CD4-positive, alpha-beta T cell treated with Interleukin-12 subunit alpha and Interleukin-12 subunit beta, for 1 hour (primary cell): ENCODE measurements around the gene ATP2A2.
A peak's percentile ranks its signal among the peaks of the same experiment; 100 is the strongest.
"Not testable (repeated sequence)": the region's sequence is repeated elsewhere in the genome, so short reads cannot be mapped to it uniquely, and the experiment has no call there.

Experiments
- DNase-seq: peaks from one replicate; pipeline ENCODE4 v3.0.0-alpha.2; 2020

The ATP2A2 gene

GRCh38 chr12:110280779-110281548 lies at the start of gene ATP2A2:
TSS of gene ATP2A2 (plus strand) at chr12:110281247. CDS start at chr12:110281790, 543 bp downstream.
- DNase-seq, result peak; percentile 94

- no peak for DNase-seq
These were observed 47.7 kb upstream of the ATP2A2 start for GRCh38 chr12:110233212-110233903.

GRCh38 chr12:110234331-110234751 lies 46.7 kb upstream of the ATP2A2 start:
- DNase-seq, result no peak

- no peak for DNase-seq
These were observed 46.3 kb upstream of the ATP2A2 start for GRCh38 chr12:110234755-110235154.

GRCh38 chr12:110235383-110235782 lies 45.7 kb upstream of the ATP2A2 start:
- DNase-seq, result no peak

- no peak for DNase-seq
These were observed 37.8 kb upstream of the ATP2A2 start for GRCh38 chr12:110243227-110243626.

- no peak for DNase-seq
These were observed 36.7 kb upstream of the ATP2A2 start for GRCh38 chr12:110244372-110244771.

GRCh38 chr12:110244829-110245228 lies 36.2 kb upstream of the ATP2A2 start:
- no peak for DNase-seq

GRCh38 chr12:110245369-110245772 lies 35.7 kb upstream of the ATP2A2 start:
- DNase-seq, result peak; percentile 58

- DNase-seq, result no peak
These were observed 34.3 kb upstream of the ATP2A2 start for GRCh38 chr12:110246636-110247339.

GRCh38 chr12:110247340-110248095 lies 33.5 kb upstream of the ATP2A2 start:
- DNase-seq, result no peak

- DNase-seq, result no peak
These were observed 33.0 kb upstream of the ATP2A2 start for GRCh38 chr12:110248096-110248447.

- no peak for DNase-seq
These were observed 31.9 kb upstream of the ATP2A2 start for GRCh38 chr12:110249105-110249504.

GRCh38 chr12:110249716-110250225 lies 31.3 kb upstream of the ATP2A2 start:
- no peak for DNase-seq

- DNase-seq, result no peak
These were observed 29.7 kb upstream of the ATP2A2 start for GRCh38 chr12:110251381-110251780.

- DNase-seq, result no peak
These were observed 28.3 kb upstream of the ATP2A2 start for GRCh38 chr12:110252716-110253115.

- DNase-seq, result no peak
These were observed 27.9 kb upstream of the ATP2A2 start for GRCh38 chr12:110253176-110253575.

- DNase-seq, result no peak
These were observed 26.0 kb upstream of the ATP2A2 start for GRCh38 chr12:110254971-110255540.

- DNase-seq, result not testable (repeated sequence)
These were observed 25.1 kb upstream of the ATP2A2 start for GRCh38 chr12:110255890-110256456.

- no peak for DNase-seq
These were observed 24.1 kb upstream of the ATP2A2 start for GRCh38 chr12:110256780-110257431.

GRCh38 chr12:110258466-110258865 lies 22.6 kb upstream of the ATP2A2 start:
- DNase-seq, result no peak
